ENCODE results near the gene TRABD2B. TPM values are rescaled to one million over a fixed set of nuclear protein-coding genes. Genes with fewer than 3 reads are reported as not detected.

The TRABD2B gene
- total and polyA plus RNA-seq, 2 of the 4 experiments (the other 2 are of a cell fraction): not detected

DNA sequence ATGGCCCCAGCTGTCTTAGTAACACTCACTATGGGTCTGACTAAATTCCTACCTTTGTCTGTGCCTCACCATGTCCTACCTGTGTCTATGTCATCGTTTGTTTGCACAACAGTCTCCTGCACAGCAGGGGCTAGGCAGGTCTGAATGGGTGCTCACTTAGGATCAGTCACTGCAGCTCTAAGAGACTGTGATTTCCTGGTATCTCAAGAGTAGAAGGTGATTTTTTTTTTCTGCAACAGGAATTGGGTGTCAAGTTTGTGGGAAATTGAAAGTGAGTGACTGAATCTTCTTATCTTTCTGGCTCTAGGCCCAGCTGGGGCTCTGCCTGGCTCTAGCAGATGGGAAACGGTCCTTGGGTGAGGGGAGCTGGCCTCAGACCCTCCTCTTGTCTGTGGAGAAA is 46.4 kb upstream of the TRABD2B start:
- H3K4me3 ChIP-seq (ENCODE audit: insufficient read depth, low read depth, low read length): no peak overlapping the region
- H2BK15ac ChIP-seq (ENCODE audit: low read depth, low read length): no peak overlapping the region
- H2BK120ac ChIP-seq (ENCODE audit: low read depth, low read length): no peak overlapping the region
- H3K4me1 ChIP-seq (ENCODE audit: control insufficient read depth, insufficient read depth, low read length): no peaks in the 10 kb centered on the region
- no peak overlapping the region for H3K56ac ChIP-seq (ENCODE audit: extremely low read depth, insufficient read depth, low read length)
- DNase-seq (no peak), ATAC-seq (ENCODE audit: low read depth) (no peak)
- in situ Hi-C loops (cut with MboI; ENCODE audit: low sequenced_read_pairs): no loop called here
- H4K91ac ChIP-seq (ENCODE audit: insufficient read depth, low read depth, low read length): no peak overlapping the region
- ChIA-PET POLR2A (ENCODE audit: unreplicated experiment) (no interaction called here), CTCF (no interaction called here)
- H3K23ac ChIP-seq (ENCODE audit: low read depth, low read length): no peak overlapping the region
- no peak overlapping the region for H4K5ac ChIP-seq (ENCODE audit: low read depth, low read length)
- no peak overlapping the region for H2BK20ac ChIP-seq (ENCODE audit: low read depth, low read length)
- peak overlapping the region; percentile 9 for H2AK9ac ChIP-seq (replicated peaks; ENCODE audit: low read depth, low read length, poor library complexity)
- no peak for TF ChIP-seq CHD1 (IDR thresholded peaks at IDR 0.05; ENCODE audit: low read depth, low read length)
- no peak for TF ChIP-seq RCOR1 (IDR thresholded peaks at IDR 0.05; ENCODE audit: insufficient replicate concordance, low read length)
- no peak for TF ChIP-seq MXI1 (IDR thresholded peaks at IDR 0.05; ENCODE audit: borderline replicate concordance, low read depth, low read length)
- no peak for TF ChIP-seq SMC3 (IDR thresholded peaks at IDR 0.05; ENCODE audit: low read depth, low read length)
- TF ChIP-seq BHLHE40 (IDR thresholded peaks at IDR 0.05; ENCODE audit: low read depth, low read length): no peak
- TF ChIP-seq MAFK (IDR thresholded peaks at IDR 0.05; ENCODE audit: low read depth, low read length): no peak
- TF ChIP-seq CEBPB (IDR thresholded peaks at IDR 0.05; ENCODE audit: low read depth, low read length): no peak
- no peaks in the 10 kb centered on the region for H3K9me3 ChIP-seq (ENCODE audit: control insufficient read depth, insufficient read depth, low read length)
- no peak overlapping the region for H3K18ac ChIP-seq (ENCODE audit: low read depth, low read length)
- H3K9me1 ChIP-seq (ENCODE audit: insufficient read depth, low read length): no peaks in the 10 kb centered on the region
- WGBS, 2 experiments (ENCODE audit: extremely low coverage in 2 of 2, insufficient read length in 1 of 2): no CpG with 5 or more reads among the region's 2 CpGs
- H3K27me3 ChIP-seq (ENCODE audit: control insufficient read depth, insufficient read depth, low read length): no peaks in the 10 kb centered on the region; the same call in 1 of the 2 replicates
- intact Hi-C loops (cut with micrococcal nuclease): no loop called here
- no peaks in the 10 kb centered on the region for H4K20me1 ChIP-seq (ENCODE audit: insufficient read depth, low read length)
- no peak overlapping the region for H3K9ac ChIP-seq (ENCODE audit: low read depth, low read length)
- no peak overlapping the region for H4K8ac ChIP-seq (ENCODE audit: low read depth in 2 of 2, low read length in 2 of 2)
- no peak overlapping the region for H3K14ac ChIP-seq (replicated peaks; ENCODE audit: low read depth, low read length)
- H3K4ac ChIP-seq (ENCODE audit: low read depth, low read length): no peak overlapping the region
- no peaks in the 10 kb centered on the region for H3K79me1 ChIP-seq (ENCODE audit: low read depth in 1 of 2, low read length in 2 of 2)
- no peak overlapping the region for H3K4me2 ChIP-seq (ENCODE audit: low read depth, low read length)
- no peak overlapping the region for H2AK5ac ChIP-seq (ENCODE audit: low read depth, low read length)
- H3K36me3 ChIP-seq (ENCODE audit: control insufficient read depth, insufficient read depth, low read length): no peaks in the 10 kb centered on the region
- no TSS peak for BruUV-seq (replicated peaks)
- dilution Hi-C loops (cut with HindIII; ENCODE audit: low sequenced_read_pairs, unreplicated experiment): no loop called here
- H2BK5ac ChIP-seq (ENCODE audit: low read depth, low read length, poor library complexity, severe bottlenecking): no peak overlapping the region
- H3K27ac ChIP-seq (ENCODE audit: insufficient read depth, low read length): no peak overlapping the region
- no peak overlapping the region for H2AFZ ChIP-seq (replicated peaks; ENCODE audit: low read length, poor library complexity)
